OCI-LY3 (cell line): ENCODE data around the gene C9.
A peak's percentile ranks its signal among the peaks of the same experiment; 100 is the strongest.

Source experiments
- H2AFZ ChIP-seq: fragments of 200-600, 300-600 bp; shearing (Covaris generic); 2 replicates; pipeline ENCODE4 v1.6.0; 2014; ENCODE audit warnings: antibody characterized with exemption, low read depth, low read length
- H3K27ac ChIP-seq: fragments of 200-600, 300-600 bp; sonication (generic); 2 replicates; pipeline ENCODE4 v1.5.1; 2014; ENCODE audit warnings: mild to moderate bottlenecking, low read length, moderate library complexity, mixed read lengths
- H3K27me3 ChIP-seq: fragments of 200-600, 300-600 bp; sonication (generic); 2 replicates; pipeline ENCODE4 v1.6.1; 2014; ENCODE audit warnings: low read depth, low read length, mixed read lengths
- H3K36me3 ChIP-seq: fragments of 200-600, 300-600 bp; sonication (generic); replicated peaks from 2 replicates; pipeline ENCODE3; 2014; ENCODE audit warnings: low read depth, low read length, mixed read lengths
- H3K4me1 ChIP-seq: fragments of 300-600, 200-600 bp; sonication (generic); 2 replicates; pipeline ENCODE4 v1.6.1; 2014; ENCODE audit warnings: low read length, mixed read lengths
- H3K4me2 ChIP-seq: fragments of 200-600, 300-600 bp; sonication (generic); 2 replicates; pipeline ENCODE4 v1.6.1; 2014; ENCODE audit warnings: low read length, mixed read lengths
- H3K4me3 ChIP-seq: fragments of 300-600, 200-600 bp; sonication (generic); 2 replicates; pipeline ENCODE4 v1.5.1; 2014; ENCODE audit warnings: antibody characterized with exemption, mild to moderate bottlenecking, low read length, moderate library complexity
- H3K79me2 ChIP-seq: fragments of 300-600, 200-600 bp; shearing (Covaris generic); 2 replicates; pipeline ENCODE4 v1.6.1; 2014; ENCODE audit warnings: mild to moderate bottlenecking, low read length, mixed read lengths
- H3K9ac ChIP-seq: fragments of 300-600, 200-600 bp; shearing (Covaris generic); 2 replicates; pipeline ENCODE4 v1.6.0; 2014; ENCODE audit warnings: mild to moderate bottlenecking, low read length, moderate library complexity
- H3K9me3 ChIP-seq: fragments of 200-600, 300-600 bp; shearing (Covaris generic); 2 replicates; pipeline ENCODE4 v1.6.1; 2014; ENCODE audit warnings: low read length, mixed read lengths; ENCODE audit not compliant: insufficient read depth
- H4K20me1 ChIP-seq: fragments of 200-600, 300-600 bp; sonication (generic); 2 replicates; pipeline ENCODE4 v1.6.1; 2016; ENCODE audit warnings: low read length, mixed read lengths; ENCODE audit not compliant: insufficient read depth
- CTCF ChIP-seq: fragments of 200-600, 300-600 bp; sonication (generic); IDR thresholded peaks from 2 replicates; pipeline ENCODE4 v1.5.1; 2014; ENCODE audit warnings: antibody characterized with exemption, low read length, low read depth
- EZH2phosphoT487 ChIP-seq: fragments of 200-600 bp; shearing (Covaris generic); IDR thresholded peaks from 2 replicates; pipeline ENCODE4 v1.6.1; 2018; ENCODE audit warnings: antibody characterized with exemption, mixed run types, low read depth

The C9 gene

DNA sequence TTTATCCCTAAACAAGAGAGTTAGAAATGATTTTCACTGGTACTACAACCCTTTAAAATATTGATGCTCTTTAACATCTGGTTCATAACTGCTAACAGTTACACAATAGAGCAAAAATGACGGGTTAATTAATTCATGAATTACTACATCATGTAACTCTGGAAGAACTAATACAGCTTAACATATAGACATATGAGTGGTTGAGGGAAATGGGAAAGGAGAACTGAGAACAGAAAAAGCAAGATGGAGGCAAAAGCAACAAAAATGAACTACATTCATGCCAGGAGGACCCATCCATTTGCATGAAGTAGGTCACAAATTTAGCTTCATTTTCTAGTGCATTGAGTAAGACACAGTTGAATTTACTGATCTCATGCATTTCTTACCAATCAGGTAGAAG is 61.8 kb downstream of the C9 start:
- TF ChIP-seq CTCF (no peak), EZH2phosphoT487 (no peak)
- Histone ChIP-seq H3K27me3 (no peaks in the 10 kb centered on the region), H3K4me1 (peaks cover 14% of the 10 kb centered on the region), H3K9me3 (no peaks in the 10 kb centered on the region), H3K79me2 (no peaks in the 10 kb centered on the region), H2AFZ (0 out of 2 replicates have a peak overlapping the region, but pooled peaks have one; percentile 23), H3K4me3 (no peak overlapping the region), H3K36me3 (no peaks in the 10 kb centered on the region), H4K20me1 (no peaks in the 10 kb centered on the region), H3K9ac (no peak overlapping the region), H3K27ac (0 out of 2 replicates have a peak overlapping the region, but pooled peaks have one; percentile 18), H3K4me2 (peak overlapping the region; percentile 11; the same call in 1 of the 2 replicates)

DNA sequence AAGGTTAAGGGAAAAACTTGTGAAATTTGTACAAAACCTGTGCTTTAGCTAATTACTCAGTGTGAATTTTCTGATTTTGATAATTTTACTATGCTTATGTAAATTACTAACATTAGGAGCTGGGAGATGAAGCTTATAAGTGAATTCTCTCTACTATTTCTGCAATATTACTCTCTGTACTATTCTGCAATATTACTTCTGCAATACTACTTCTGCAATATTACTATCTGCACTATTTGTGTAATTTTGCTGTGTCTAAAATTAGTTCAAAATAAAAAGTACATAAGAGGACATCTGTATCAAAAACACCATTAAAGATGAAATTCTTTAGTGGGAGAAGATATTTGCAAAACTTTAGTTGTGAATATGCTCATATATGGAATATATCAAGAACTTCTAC is 62.9 kb downstream of the C9 start:
- Histone ChIP-seq H3K4me2 (no peak overlapping the region), H3K4me3 (no peak overlapping the region), H4K20me1 (no peaks in the 10 kb centered on the region), H3K27ac (no peak overlapping the region), H3K36me3 (no peaks in the 10 kb centered on the region), H3K27me3 (no peaks in the 10 kb centered on the region), H3K4me1 (peaks cover 14% of the 10 kb centered on the region), H3K9ac (no peak overlapping the region), H3K79me2 (no peaks in the 10 kb centered on the region), H3K9me3 (no peaks in the 10 kb centered on the region), H2AFZ (no peak overlapping the region)
- TF ChIP-seq EZH2phosphoT487 (no peak), CTCF (no peak)

GRCh38 chr5:39299962-39300361 is 64.3 kb downstream of the C9 start:
- H4K20me1 ChIP-seq, result no peaks in the 10 kb centered on the region
- H3K4me2 ChIP-seq, result no peak overlapping the region
- no peak overlapping the region for H3K4me3 ChIP-seq
- no peaks in the 10 kb centered on the region for H3K36me3 ChIP-seq
- no peak overlapping the region for H3K9ac ChIP-seq
- no peak overlapping the region for H3K27ac ChIP-seq
- H2AFZ ChIP-seq, result no peak overlapping the region
- H3K4me1 ChIP-seq, result peaks cover 14% of the 10 kb centered on the region
- TF ChIP-seq EZH2phosphoT487 (no peak), CTCF (no peak)
- no peaks in the 10 kb centered on the region for H3K27me3 ChIP-seq
- H3K9me3 ChIP-seq, result no peaks in the 10 kb centered on the region
- H3K79me2 ChIP-seq, result no peaks in the 10 kb centered on the region

- H3K9me3 ChIP-seq, result no peaks in the 10 kb centered on the region
- no peak overlapping the region for H3K27ac ChIP-seq
- no peaks in the 10 kb centered on the region for H3K4me1 ChIP-seq
- no peak overlapping the region for H2AFZ ChIP-seq
- H3K9ac ChIP-seq, result no peak overlapping the region
- no peaks in the 10 kb centered on the region for H4K20me1 ChIP-seq
- TF ChIP-seq CTCF (no peak), EZH2phosphoT487 (no peak)
- no peak overlapping the region for H3K4me3 ChIP-seq
- H3K79me2 ChIP-seq, result no peaks in the 10 kb centered on the region
- no peaks in the 10 kb centered on the region for H3K27me3 ChIP-seq
- no peaks in the 10 kb centered on the region for H3K36me3 ChIP-seq
- H3K4me2 ChIP-seq, result no peak overlapping the region
Observed at GRCh38 chr5:39294736-39295135, 69.6 kb downstream of the C9 start.
